Cerebellar cortex (tissue), 1 donor: ENCODE data around the gene MALL.
"Not testable (repeated sequence)": the region's sequence is repeated elsewhere in the genome, so short reads cannot be mapped to it uniquely, and the experiment has no call there.

ENCODE experiments used
- DNase-seq: peaks from one replicate; pipeline ENCODE4 v3.0.0-alpha.2; 2015; ENCODE audit warnings: low spot score

MALL gene

DNA sequence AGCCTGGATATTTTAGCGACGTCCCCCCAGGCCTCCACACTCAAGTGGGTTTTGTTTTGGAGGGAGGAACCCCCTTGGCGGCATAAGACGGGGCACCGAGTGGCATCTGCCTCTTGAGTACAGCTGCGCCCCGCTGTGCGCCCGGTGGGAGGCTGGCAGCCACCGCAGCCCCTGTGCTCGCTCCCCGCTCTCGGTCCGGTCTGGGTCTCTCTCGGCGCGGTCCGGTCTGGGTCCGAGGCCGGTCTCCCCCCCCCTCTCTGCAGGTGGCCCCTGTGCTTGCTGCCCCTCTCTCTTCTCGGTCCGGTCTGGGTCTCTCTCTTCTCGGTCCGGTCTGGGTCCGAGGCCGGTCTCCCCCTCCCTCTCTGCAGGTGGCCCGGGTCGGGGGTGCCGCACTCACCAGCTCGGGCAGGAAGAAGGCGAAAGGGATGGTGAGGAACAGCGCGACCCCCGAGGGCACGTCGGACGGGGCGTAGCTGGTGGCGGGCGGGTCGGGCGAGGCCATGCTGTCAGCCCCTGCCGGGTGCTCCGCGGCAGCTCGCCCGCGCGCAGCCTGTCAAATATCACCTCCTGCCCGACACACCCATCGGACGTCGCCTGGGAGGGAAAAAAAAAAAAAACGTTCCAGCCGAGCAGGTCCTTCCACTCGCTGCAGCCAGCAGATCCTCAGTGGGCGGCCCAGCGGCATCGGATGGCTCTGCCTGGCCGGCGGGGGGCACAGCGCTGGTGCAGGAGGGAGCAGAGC is at the start of gene MALL:
TSS of gene MALL (minus strand) at position 532 of the 742 bp plus-strand sequence. CDS start at position 502, 30 bp downstream.
- no peak for DNase-seq

DNA sequence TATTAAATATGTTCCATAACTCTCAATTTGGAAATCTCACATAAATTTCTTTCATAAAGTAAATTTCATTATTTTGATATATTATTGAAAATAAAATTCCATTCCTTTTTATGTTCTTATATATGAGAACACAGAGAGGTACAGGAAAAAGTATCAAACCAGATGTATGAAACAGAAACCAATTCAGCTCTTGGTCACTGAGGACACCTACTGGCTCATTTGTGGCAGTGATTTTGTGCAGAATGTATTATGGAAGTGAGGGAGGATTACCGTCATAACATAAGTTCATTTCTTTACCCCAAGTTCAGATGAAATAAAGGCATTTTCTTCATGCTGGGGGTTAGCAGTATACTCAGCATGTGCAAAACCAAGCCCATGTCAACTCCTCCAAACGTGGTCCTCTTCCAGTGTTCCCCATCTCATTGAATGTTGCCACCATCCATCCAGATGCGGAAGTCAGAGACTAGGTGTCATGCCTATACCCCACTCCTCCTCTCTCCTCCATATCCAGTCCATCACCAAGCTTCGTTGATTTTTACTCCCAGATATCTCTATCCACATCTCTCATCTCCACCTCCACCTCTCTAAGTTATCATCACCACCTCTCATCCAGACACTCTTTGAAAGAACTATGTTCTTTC is 41.7 kb upstream of the MALL start:
- peak; percentile 47 for DNase-seq

DNA sequence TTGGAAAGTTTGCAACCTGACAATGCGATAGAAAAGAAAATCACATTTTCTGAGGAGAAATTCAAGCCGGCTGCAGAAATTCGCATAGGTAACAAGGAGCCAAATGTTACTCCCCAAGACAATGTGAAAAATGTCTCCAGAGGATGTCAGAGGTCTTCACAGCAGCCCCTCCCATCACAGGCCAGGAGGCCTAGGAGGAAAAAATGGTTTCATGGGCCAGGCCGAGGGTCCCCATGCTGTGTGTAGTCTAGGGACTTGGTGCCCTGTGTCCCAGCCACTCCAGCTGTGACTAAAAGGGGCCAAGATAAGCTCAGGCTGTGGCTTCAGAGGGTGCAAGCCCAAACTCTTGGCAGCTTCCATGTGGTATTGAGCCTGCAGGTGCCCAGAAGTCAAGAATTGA is 39.2 kb upstream of the MALL start:
- DNase-seq, result not testable (repeated sequence)

DNA sequence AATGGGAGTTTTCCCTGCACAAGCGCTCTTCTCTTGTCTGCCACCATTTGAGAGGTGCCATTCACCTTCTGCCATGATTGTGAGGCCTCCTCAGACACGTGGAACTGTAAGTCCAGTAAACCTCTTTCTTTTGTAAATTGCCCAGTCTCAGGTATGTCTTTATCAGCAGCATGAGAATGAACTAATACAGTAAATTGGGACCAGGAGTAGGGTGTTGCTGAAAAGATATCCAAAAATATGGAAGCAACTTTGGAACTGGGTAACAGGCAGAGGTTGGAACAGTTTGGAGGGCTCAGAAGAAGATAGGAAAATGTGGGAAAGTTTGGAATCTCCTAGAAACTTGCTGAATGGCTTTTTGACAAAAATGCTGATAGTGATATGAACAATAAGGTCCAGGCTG is 38.6 kb upstream of the MALL start:
- not testable (repeated sequence) for DNase-seq

DNA sequence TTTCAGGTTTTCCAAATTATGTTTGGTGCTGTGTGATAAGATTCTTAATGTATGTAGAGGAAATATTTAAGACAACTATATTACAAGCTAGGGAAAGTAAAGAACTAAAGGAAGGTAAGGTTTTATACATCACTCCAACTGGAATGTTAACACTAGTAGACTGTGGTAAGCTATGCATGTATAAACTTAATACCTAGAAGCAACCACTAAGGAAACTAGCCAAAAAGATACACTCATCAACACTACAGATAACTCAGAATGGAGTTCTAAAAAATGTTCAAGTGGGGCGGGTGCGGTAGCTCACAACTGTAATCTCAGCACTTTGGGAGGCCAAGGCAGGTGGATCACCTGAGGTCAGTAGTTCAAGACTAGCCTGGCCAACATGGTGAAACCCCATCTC is 37.8 kb upstream of the MALL start:
- no peak for DNase-seq

DNA sequence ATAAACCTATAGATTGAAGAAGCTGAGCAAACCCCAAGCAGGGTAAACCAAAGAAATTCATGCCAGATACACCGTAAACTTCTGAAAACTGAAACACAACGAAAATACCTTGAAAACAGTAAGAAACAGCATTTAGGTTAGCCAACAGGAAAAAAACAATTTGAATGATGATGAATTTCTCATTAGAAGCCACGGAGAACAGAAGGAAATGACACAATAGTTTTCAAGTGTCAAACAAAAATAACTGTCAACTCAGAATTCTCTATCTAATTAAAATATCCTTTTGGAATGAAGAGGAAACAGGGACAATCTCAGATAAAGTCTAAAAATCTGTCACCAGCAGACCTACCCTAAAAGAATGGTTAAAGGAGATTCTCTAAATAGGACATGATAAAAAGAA is 37.3 kb upstream of the MALL start:
- no peak for DNase-seq

DNA sequence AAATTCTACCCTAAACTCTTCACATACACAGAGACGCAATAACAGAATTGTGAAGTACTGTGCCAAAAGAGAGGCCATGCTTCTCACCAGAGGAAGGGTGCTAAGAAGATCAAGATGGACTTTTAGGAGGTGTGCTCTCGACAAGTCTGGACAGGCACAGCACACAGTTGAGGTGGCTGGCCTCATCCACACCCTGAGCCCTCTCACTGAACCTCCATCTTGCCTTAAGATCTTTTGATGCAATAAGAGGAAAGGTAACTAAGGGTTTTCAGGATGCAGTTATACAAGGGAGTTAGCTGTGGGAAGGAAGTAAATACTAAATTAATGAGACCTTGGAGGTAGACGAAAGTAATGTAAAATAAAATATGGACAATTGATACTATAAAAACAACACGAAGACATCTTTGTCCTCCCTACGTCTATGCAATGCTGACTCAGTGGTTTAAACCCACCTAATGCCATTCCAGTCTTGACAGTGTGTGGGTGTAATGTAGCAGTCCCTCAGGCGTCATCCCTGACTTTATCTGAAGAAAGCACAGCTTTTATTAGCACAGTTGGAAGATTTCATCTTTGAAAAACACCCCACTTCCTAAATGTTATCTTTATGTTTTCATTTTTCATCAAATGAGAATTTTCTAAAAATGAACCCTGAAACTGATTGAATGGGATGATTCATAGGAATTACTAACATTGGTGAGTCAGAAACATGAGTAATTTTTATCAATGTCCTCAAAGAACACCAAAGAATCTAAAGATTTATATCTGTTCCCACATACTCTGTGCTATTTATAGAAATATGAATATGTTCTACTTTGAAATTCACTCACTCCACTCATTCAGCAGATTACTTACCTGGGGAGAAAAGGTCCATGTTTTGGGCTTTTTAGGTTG is 34.0 kb upstream of the MALL start:
- no peak for DNase-seq

DNA sequence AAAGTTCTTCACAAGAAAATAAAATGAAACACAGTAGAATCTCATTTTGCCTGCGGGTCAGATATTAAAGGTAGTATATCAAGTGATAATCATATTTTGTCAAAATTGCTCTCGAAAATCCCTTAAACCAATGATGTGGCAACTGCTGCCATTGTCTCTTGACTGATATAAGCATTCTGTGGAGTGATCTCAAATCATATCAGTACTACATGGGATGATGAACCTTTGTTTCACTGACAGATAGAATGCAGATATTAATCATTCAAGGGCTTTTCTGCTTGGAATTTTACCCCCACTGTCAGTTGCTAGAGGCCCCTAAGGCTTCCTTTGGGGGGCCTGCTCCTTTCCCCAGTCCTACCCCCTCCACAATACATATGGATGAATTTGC is 31.3 kb upstream of the MALL start:
- DNase-seq, result no peak

DNA sequence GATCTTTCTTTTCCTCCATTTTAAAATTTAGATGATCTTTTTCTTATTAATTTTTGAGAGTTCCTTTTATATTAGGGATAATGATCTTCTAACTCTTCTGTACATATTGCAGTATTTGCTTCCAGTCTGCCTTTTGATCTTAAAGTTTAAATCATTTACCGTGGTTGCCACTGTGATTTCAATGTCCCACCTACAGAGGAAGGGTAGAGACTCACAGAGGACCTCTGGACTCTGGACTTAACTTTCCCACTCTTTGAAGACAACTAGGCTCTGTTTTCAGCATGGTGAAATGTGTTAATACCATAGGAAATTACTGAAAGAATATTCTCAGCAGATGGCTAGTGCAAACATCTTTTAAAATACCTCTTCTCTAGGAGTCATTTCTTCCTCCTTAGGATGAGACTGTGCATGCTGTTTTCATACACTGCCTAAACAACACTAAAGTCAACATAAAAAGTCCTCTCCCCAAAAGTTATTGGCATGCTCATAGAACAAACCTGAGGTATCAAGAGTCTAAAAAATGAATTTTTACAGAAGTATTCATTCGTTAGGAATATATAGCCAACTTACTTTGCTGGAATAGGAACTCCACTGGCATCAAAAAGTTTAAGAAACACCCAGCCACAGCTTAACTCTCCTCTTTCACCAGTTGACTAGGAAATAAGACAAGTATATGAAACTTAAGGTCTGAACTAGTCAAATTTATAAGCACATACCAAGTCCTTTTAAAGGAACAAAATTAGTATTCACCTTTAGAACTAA is 30.7 kb upstream of the MALL start:
- DNase-seq, result no peak

DNA sequence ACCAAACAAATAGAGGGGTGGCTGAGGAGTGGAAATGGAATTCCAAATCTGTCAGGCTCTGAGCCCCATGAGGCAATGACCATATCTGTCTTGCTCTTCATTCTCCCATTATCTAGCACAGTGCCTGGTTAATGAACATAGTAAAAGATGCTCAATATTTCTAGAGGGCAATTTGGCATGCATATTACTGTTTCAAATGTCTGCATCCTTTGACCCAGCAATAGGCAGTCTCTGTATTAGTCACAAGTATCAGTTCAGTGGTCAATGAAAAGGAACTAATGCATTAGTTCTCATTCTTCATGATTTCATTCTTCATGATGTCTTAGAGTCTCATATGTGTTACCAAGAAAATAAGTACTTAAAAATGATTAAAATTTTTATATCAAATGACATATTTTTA is 28.4 kb upstream of the MALL start:
- no peak for DNase-seq

DNA sequence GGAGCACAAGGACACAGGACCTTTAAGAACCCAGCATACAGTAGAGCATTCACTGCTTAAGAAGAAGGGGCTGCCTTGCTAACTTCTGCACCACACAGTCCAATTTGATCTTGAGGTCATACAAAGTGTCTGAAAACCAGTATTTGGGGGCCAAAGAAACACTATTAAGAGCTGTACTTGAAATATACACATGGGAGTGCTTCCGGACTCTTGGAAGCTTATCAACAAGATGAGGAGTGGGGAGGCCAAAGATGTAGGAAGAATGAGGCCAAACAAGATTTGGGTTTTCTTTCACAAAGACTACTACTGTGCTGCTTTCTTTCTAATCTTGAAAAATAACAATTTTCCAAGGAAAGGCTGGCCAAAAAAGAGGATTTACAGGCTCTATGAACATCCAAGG is 24.8 kb upstream of the MALL start:
- no peak for DNase-seq

DNA sequence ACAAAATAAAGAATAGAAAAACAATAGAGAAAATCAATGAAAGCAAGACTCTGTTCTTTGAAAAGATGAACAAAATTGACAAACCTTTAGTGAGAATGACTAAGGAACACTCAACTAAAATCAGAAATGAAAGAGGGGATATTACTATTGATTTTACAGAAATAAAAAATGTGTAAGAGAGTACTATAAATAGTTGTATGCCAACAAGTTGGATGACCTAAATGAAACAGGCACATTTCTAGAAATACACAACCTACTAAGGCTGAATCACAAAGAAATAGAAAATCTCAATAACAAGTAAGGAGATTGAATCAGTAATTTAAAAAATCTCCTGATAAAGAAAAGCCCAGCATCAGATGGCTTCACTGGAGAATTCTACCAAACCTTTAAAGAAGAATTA is 18.4 kb upstream of the MALL start:
- DNase-seq, result no peak

DNA sequence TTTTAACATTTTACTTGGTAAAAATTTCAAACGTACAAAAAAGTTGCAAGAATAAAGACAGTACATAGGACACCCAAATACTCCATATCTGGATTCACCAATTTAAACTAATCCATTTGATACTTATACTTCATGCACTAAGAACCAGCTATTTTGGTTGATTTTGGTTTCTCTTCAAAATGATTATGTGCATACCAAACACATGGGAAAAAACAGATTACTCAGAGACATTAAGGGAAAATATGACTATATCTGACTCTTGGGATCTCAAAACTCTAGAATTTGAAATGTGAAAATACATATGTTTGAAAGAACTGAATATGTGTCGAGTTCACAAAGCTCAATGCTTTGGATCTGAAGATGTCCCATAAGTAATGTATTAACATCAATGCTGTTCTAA is 15.5 kb upstream of the MALL start:
- no peak for DNase-seq

DNA sequence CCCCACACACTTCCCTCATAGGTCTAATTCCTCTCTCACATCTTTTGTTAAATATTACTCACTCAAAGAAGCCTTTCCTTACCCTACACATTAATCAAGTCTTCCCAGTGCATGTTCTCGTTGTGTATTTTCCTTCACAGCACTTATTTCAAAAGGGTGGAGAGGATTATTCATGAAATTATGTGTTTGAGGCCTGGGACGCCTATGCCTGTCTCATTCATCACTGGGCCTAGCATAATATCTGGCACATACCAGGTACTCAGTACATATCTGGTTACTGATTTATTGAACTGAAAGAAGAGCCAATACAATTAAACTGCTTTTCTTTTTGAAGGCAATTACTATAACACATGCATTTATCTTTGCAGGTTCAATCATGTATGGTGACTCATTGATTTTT is 15.1 kb upstream of the MALL start:
- DNase-seq, result no peak

DNA sequence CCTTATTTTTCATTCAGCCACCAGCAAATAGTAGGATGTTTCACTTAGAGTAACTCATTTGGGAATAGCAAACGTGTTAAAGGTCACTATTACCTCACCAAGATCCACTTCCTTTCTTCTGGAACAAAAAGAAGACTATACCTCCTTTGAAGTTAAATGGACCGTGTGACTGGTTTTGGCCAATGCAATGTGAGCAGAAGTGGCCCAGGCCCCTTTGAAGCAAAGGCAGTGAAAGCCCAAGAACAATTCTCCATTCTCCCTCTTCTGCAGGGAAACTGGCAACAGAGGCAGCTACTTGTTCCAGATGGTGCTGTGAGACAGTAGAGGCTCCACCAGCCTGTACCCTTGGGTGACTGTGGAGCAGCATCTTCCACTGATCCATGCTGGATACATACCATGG is 11.3 kb upstream of the MALL start:
- DNase-seq, result no peak

DNA sequence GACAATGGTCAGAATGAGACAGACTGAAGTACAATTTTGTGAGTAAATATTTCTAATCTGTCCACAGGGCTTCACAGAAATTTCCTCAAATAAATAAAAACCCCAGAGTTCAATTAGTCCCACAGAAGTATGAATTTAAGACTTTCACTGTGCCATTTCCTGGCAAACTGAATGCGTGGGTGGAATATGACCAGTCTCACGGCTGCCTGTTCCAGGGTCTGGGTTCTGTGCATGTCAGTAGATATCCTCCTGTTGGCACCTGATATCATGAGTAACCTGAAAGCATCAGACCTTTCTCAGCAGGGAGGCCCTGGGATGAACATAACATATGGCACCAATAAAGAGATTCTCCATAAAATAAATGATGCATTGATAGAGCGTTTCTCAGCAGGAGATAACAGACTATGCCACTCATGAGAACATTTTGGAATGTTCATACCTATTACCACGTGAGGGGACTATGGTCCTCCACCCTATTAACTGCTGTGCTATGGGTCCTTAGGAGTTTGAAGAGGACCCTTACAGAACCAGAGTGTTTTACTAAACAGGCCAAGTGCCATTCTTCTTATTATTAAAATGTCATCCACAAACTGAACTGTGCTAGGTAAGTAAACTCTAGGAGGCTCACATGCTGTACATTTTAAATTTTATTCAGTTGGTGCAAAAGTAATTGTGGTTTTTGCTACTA is 10.6 kb upstream of the MALL start:
- DNase-seq, result no peak

DNA sequence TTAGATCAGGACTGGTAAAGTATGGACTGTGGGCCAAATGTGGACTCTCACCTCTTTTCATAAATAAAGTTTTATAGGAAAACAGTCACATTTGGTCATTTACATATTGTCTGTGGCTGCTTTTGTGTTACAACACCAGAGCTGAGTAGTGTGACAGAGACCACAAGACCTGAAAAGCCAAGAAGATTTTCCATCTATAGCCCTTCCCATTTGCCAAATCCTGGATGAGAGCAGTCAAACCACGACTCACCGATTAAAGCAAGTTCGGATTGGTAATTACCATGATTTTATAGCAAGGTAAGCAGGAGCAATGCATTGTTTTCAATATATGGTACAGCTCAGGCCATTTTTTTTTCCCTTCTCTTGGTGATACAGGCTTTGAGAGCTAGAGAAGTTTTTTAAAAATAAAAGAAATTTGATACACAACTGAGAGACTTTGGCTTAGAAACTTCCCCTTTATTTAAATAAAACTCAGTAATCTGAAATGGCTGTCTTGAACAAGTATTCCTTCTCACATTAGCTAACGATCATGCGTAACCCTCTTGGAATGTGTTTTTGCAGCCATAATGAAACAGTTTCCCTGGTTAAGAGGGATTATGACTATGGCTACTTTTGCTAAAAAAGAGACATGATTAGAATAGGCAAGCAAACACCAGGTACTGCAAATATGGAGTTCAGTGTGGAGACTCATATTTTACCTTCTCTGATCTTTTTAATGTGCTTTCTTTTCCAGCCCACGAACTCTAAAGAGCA is 9.5 kb upstream of the MALL start:
- DNase-seq, result no peak

DNA sequence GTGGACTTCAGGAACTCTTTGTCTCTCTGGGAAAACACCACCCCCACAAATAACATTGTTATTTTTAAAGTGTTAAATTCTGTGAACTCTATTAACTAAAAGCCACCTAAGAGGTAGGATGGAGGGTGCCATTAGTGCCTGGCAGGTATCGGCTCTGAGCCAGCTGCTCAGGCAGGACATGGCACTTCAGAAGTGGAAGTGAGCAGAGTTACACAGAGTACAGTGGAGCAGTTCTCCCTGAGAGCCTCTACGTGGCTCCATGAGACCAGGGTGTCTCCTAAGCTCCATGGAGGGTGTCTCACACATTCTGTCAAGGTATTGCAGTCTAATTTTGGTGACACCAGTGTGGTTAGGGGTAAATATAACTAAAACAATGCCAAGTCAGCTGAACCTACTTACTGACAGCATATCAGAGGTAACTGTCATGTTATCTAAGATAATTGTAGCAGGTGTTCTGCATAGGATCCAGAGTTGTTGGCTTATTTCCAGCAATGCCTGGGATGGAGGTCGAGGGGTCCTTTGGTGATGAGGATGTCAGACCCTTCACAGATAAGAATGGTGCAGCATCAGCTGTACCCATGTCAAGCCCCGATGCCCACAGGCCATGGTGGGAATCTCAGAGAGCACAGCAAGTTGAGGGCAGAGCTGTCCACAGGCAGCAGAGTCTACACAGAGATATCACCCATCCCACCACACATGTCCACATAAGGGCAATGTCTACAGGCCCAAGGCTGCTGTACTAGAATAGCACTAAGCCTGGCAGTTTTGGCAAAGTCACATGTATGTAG is 8.6 kb upstream of the MALL start:
- no peak for DNase-seq

DNA sequence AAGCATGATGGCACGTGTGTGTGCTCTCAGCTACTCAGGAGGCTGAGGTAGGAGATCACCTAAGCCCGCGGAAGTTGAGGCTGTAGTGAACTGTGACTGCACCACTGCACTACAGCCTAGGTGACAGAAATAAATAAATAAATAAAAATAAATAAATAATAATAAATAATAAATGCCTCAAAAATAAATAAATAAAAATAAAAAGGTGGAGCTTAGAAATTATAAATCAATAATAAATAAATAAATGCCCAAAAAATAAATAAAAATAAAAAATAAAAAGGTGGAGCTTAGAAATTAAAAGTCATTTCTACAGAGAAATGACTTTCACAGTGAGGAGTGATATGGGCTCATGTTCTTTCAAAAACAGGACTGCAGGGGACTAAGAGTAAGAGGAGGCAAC is 6.0 kb upstream of the MALL start:
- no peak for DNase-seq

DNA sequence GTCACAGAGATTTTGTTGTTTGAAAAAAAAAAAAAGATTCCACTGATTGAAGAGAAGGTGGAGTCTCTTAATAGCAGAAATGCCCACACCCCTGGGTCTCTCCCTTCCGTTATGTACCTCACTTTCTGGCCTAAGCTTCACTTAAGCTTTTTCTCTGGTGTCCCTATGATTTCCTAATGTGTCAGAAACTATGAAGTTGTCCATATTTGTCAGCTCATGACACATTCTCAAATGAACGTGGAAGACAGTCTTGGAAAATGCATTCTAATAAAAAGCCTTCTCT is 5.4 kb upstream of the MALL start:
- no peak for DNase-seq
